ENCODE results near the gene CAPN11. TPM values are rescaled to one million over a fixed set of nuclear protein-coding genes. Genes with fewer than 3 reads are reported as not detected.

CAPN11 gene
- total and polyA plus RNA-seq, 2 donors (not counting 3 experiments of a cell fraction or from before 2014, with no cell fraction given) = 1.4 to 1.7 TPM

GRCh38 chr6:44207966-44208365 is 49.3 kb downstream of the CAPN11 start:
- intact Hi-C loops (cut with micrococcal nuclease) (no loop called here), dilution Hi-C loops (cut with MboI; ENCODE audit: extremely low pct_ligation_motif_present, low sequenced_read_pairs) (no loop called here)
- no peak for FAIRE-seq
- H3K27me3 ChIP-seq (ENCODE audit: control insufficient read depth in 2 of 2, insufficient read depth in 2 of 2, low read length in 2 of 2) = no peaks in the 10 kb centered on the region
- no peak overlapping the region for H2AFZ ChIP-seq (ENCODE audit: low read depth, low read length)
- H3K36me3 ChIP-seq (ENCODE audit: control insufficient read depth in 2 of 2, extremely low read depth in 1 of 2, insufficient read depth in 2 of 2, low read length in 2 of 2) = no peaks in the 10 kb centered on the region
- BruUV-seq (replicated peaks) = no TSS peak
- POLR2A ChIA-PET = no interaction called here
- H3K4me2 ChIP-seq (ENCODE audit: insufficient read depth, low read length) = no peak overlapping the region
- H3K9me3 ChIP-seq (replicated peaks; ENCODE audit: control insufficient read depth, insufficient read depth, low read length) = no peaks in the 10 kb centered on the region
- DNase-seq (ENCODE audit: low read depth, low spot score) = no peak
- H3K79me2 ChIP-seq (ENCODE audit: control insufficient read depth, insufficient read depth, low read length) = no peaks in the 10 kb centered on the region
- H4K20me1 ChIP-seq (replicated peaks; ENCODE audit: control insufficient read depth, extremely low read depth, insufficient read depth, low read length) = no peaks in the 10 kb centered on the region
- TF ChIP-seq MYC (IDR thresholded peaks at IDR 0.05; ENCODE audit: low read depth, low read length) (no peak), MAX (IDR thresholded peaks at IDR 0.05; ENCODE audit: insufficient read depth, insufficient read length) (no peak), CTCF (IDR thresholded peaks at IDR 0.05; ENCODE audit: extremely low read depth in 1 of 2, insufficient read depth in 1 of 2, low read depth in 1 of 2, low read length in 2 of 2) (no peak)
- no peak overlapping the region for H3K4me3 ChIP-seq (replicated peaks in 1 of 3; ENCODE audit: insufficient read depth in 1 of 3, low read depth in 1 of 3, low read length in 3 of 3)
- no peaks in the 10 kb centered on the region for H3K9me1 ChIP-seq (replicated peaks; ENCODE audit: control insufficient read depth, extremely low read depth, insufficient read depth, low read length)
- H3K4me1 ChIP-seq (ENCODE audit: control insufficient read depth, extremely low read depth, insufficient read depth, low read length) = peaks cover under 1% of the 10 kb centered on the region
- H3K27ac ChIP-seq (ENCODE audit: insufficient read depth, low read depth, low read length) = no peak overlapping the region
- H3K9ac ChIP-seq (replicated peaks; ENCODE audit: extremely low read depth, insufficient read depth, low read length) = no peak overlapping the region
- CTCF ChIA-PET = interaction anchor here (1.6 to 2.1 kb wide), 2 partner anchors 14 to 35 kb away, joined by 5 to 8 read pairs; no protein-coding TSS in a partner anchor

- DNase-seq (ENCODE audit: low read depth, low spot score) = no peak
- no peak for TF ChIP-seq CTCF (IDR thresholded peaks at IDR 0.05; ENCODE audit: extremely low read depth in 1 of 2, insufficient read depth in 1 of 2, low read depth in 1 of 2, low read length in 2 of 2)
- no peak for TF ChIP-seq FOS (IDR thresholded peaks at IDR 0.05; ENCODE audit: borderline replicate concordance, insufficient read depth, low read length)
- no peak for TF ChIP-seq POLR2A (IDR thresholded peaks at IDR 0.05; ENCODE audit: low read depth, low read length)
- no peak for TF ChIP-seq POLR2AphosphoS5 (IDR thresholded peaks at IDR 0.05; ENCODE audit: insufficient read depth, low read depth, low read length)
- no peak for TF ChIP-seq GATA2 (IDR thresholded peaks at IDR 0.05; ENCODE audit: insufficient read depth, insufficient read length, low read depth, low read length)
- TF ChIP-seq MAX (IDR thresholded peaks at IDR 0.05; ENCODE audit: insufficient read depth, insufficient read length) = no peak
- TF ChIP-seq EZH2 (IDR thresholded peaks at IDR 0.05; ENCODE audit: borderline replicate concordance, low read depth, low read length, severe bottlenecking) = no peak
- TF ChIP-seq JUN (IDR thresholded peaks at IDR 0.05; ENCODE audit: borderline replicate concordance, insufficient read depth, insufficient read length, low read depth) = no peak
- TF ChIP-seq MYC (IDR thresholded peaks at IDR 0.05; ENCODE audit: low read depth, low read length) = no peak
- no peaks in the 10 kb centered on the region for H3K9me3 ChIP-seq (replicated peaks; ENCODE audit: control insufficient read depth, insufficient read depth, low read length)
- H3K4me1 ChIP-seq (ENCODE audit: control insufficient read depth, extremely low read depth, insufficient read depth, low read length) = no peaks in the 10 kb centered on the region
- H3K9ac ChIP-seq (replicated peaks; ENCODE audit: extremely low read depth, insufficient read depth, low read length) = no peak overlapping the region
- no peaks in the 10 kb centered on the region for H3K36me3 ChIP-seq (ENCODE audit: control insufficient read depth in 2 of 2, extremely low read depth in 1 of 2, insufficient read depth in 2 of 2, low read length in 2 of 2)
- no peak overlapping the region for H2AFZ ChIP-seq (ENCODE audit: low read depth, low read length)
- CTCF ChIA-PET = interaction anchor here (1.1 to 1.2 kb wide), 2 partner anchors 21 to 38 kb away, joined by 3 read pairs; no protein-coding TSS in a partner anchor
- no peak overlapping the region for H3K4me2 ChIP-seq (ENCODE audit: insufficient read depth, low read length)
- no TSS peak for BruUV-seq (replicated peaks)
- dilution Hi-C loops (cut with MboI; ENCODE audit: extremely low pct_ligation_motif_present, low sequenced_read_pairs) (no loop called here), intact Hi-C loops (cut with micrococcal nuclease) (no loop called here)
- no peak overlapping the region for H3K27ac ChIP-seq (ENCODE audit: insufficient read depth, low read depth, low read length)
- no peaks in the 10 kb centered on the region for H3K9me1 ChIP-seq (replicated peaks; ENCODE audit: control insufficient read depth, extremely low read depth, insufficient read depth, low read length)
- no peaks in the 10 kb centered on the region for H3K27me3 ChIP-seq (ENCODE audit: control insufficient read depth in 2 of 2, insufficient read depth in 2 of 2, low read length in 2 of 2)
- H3K4me3 ChIP-seq (replicated peaks in 1 of 3; ENCODE audit: insufficient read depth in 1 of 3, low read depth in 1 of 3, low read length in 3 of 3) = no peak overlapping the region
- no peaks in the 10 kb centered on the region for H4K20me1 ChIP-seq (replicated peaks; ENCODE audit: control insufficient read depth, extremely low read depth, insufficient read depth, low read length)
- FAIRE-seq = no peak
- POLR2A ChIA-PET = no interaction called here
- no peaks in the 10 kb centered on the region for H3K79me2 ChIP-seq (ENCODE audit: control insufficient read depth, insufficient read depth, low read length)
Measured at GRCh38 chr6:44211284-44211683, 52.7 kb downstream of the CAPN11 start.

All from endothelial cell of umbilical vein (primary cell).